Measurements from ENCODE around the gene RBP7. TPM values are rescaled to one million over a fixed set of nuclear protein-coding genes. Genes with fewer than 3 reads are reported as not detected.

RBP7 gene
- total RNA-seq, 2 experiments from 2014 or later, result not detected

DNA sequence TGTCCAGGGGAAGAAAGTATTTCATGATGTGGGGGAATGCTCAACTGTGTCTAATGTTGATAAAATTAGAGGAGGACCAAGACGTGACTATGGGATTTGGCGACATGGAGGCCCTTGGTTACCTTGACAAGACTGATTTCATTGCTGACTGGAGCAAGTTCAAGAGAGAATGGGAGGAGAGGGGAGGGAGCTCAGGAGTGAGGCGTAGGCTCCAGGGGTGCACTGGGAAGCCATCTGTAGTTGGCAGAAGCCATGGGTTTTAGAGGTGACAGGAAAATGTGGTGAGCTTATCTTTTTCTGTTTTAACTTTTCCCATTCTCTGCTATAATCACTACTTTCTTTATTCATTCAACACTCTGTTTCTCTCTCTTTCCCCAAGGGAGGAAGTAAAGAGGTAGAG is 51.6 kb downstream of the RBP7 start:
- POLR2A ChIA-PET, result interaction anchor here (0.6 to 1.0 kb wide), 2 partner anchors 10 to 15 kb away, joined by 3 read pairs; no protein-coding TSS in a partner anchor
- Mint-ChIP-seq H3K9me3 (no peaks in the 10 kb centered on the region), H3K4me1 (ENCODE audit: low read depth) (peaks cover 27% of the 10 kb centered on the region), H3K27ac (no peak overlapping the region), H3K27me3 (no peaks in the 10 kb centered on the region), H3K4me3 (no peak overlapping the region), H3K36me3 (ENCODE audit: low read depth) (peaks cover 10% of the 10 kb centered on the region)
- TF ChIP-seq, protein P1, sequence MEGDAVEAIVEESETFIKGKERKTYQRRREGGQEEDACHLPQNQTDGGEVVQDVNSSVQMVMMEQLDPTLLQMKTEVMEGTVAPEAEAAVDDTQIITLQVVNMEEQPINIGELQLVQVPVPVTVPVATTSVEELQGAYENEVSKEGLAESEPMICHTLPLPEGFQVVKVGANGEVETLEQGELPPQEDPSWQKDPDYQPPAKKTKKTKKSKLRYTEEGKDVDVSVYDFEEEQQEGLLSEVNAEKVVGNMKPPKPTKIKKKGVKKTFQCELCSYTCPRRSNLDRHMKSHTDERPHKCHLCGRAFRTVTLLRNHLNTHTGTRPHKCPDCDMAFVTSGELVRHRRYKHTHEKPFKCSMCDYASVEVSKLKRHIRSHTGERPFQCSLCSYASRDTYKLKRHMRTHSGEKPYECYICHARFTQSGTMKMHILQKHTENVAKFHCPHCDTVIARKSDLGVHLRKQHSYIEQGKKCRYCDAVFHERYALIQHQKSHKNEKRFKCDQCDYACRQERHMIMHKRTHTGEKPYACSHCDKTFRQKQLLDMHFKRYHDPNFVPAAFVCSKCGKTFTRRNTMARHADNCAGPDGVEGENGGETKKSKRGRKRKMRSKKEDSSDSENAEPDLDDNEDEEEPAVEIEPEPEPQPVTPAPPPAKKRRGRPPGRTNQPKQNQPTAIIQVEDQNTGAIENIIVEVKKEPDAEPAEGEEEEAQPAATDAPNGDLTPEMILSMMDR (IDR thresholded peaks at IDR 0.05), result no peak
- no peak for ATAC-seq
- CTCF ChIA-PET, result interaction anchor here (1.0 kb wide), 1 partner anchor 15 kb away, joined by 4 read pairs; no protein-coding TSS in a partner anchor
- DNase-seq, result no peak
- intact Hi-C loops (cut with micrococcal nuclease), result no loop called here

DNA sequence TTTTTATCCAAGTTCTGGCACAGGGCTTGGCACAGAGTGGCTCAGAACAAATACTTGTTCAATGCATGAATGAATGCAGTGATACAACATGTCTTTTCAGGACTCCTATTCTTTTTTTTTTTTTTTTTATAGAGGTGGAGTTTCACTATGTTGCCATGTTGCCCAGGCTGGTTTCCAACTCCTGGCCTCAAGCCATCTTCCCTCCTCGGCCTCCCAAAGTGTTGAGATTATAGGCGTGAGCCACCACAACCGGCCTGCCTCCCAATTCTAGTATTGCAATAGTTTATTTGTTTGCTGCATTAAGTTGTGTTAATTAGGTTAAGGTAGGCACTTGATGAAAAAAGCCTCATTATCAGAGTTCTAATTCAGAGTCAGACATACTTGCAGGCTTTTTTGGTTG is 53.6 kb downstream of the RBP7 start:
- no peak for DNase-seq
- intact Hi-C loops (cut with micrococcal nuclease), result no loop called here
- Mint-ChIP-seq H3K4me1 (ENCODE audit: low read depth) (peaks cover 15% of the 10 kb centered on the region), H3K27me3 (no peaks in the 10 kb centered on the region), H3K9me3 (no peaks in the 10 kb centered on the region), H3K36me3 (ENCODE audit: low read depth) (peaks cover 10% of the 10 kb centered on the region), H3K4me3 (no peak overlapping the region), H3K27ac (no peak overlapping the region)
- TF ChIP-seq, protein P1 (IDR thresholded peaks at IDR 0.05), result no peak
- no peak for ATAC-seq
- POLR2A ChIA-PET, result no interaction called here
- CTCF ChIA-PET, result no interaction called here

DNA sequence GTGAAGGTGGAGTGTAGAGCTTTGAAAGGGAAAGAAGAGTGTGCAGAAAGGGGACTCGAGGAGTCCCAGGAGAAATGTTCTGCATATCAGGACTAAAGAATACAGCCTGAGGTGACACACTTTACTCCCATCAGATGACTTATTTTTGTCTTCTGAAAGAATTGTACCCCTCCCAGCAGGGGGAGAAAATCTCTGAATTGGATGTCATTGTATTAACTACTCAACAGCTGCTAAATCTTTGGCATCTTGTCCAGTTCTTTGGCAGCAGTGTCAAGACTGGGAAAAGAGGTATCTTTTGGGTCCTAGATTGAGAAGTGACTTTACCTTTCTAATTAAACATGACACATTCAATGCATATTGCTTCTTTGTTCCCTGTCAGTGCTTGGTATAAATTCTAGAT is 54.6 kb downstream of the RBP7 start:
- DNase-seq (no peak), ATAC-seq (no peak)
- TF ChIP-seq, protein P1 (IDR thresholded peaks at IDR 0.05), result no peak
- Mint-ChIP-seq H3K9me3 (no peaks in the 10 kb centered on the region), H3K4me1 (ENCODE audit: low read depth) (peaks cover 15% of the 10 kb centered on the region), H3K27me3 (no peaks in the 10 kb centered on the region), H3K36me3 (ENCODE audit: low read depth) (peaks cover 10% of the 10 kb centered on the region), H3K4me3 (no peak overlapping the region), H3K27ac (no peak overlapping the region)
- CTCF ChIA-PET, result no interaction called here
- intact Hi-C loops (cut with micrococcal nuclease), result no loop called here
- POLR2A ChIA-PET, result no interaction called here

DNA sequence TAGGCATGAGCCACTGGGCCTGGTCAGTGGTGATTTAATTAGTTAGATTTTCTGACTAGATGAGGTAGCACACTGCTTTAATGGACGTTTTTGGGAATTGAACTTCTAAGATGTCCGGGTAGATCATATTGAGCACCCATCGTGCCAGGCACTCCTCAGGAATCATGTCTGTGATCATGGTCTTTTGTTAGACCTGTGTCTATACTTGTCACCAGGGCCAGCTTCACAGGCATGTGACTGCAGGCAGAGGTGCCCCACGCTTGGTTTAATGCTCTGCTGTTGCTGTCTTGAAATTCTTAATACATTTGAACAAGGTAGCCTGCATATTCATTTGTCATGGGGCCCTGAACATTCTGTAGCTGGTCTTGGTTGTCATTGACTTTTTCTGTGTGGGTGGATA is 55.3 kb downstream of the RBP7 start:
- Mint-ChIP-seq H3K4me1 (ENCODE audit: low read depth) (peaks cover 9% of the 10 kb centered on the region), H3K4me3 (no peak overlapping the region), H3K27ac (no peak overlapping the region), H3K27me3 (no peaks in the 10 kb centered on the region), H3K36me3 (ENCODE audit: low read depth) (peaks cover 10% of the 10 kb centered on the region), H3K9me3 (no peaks in the 10 kb centered on the region)
- ChIA-PET POLR2A (no interaction called here), CTCF (no interaction called here)
- no peak for ATAC-seq
- intact Hi-C loops (cut with micrococcal nuclease), result no loop called here
- no peak for DNase-seq
- TF ChIP-seq, protein P1 (IDR thresholded peaks at IDR 0.05), result no peak

DNA sequence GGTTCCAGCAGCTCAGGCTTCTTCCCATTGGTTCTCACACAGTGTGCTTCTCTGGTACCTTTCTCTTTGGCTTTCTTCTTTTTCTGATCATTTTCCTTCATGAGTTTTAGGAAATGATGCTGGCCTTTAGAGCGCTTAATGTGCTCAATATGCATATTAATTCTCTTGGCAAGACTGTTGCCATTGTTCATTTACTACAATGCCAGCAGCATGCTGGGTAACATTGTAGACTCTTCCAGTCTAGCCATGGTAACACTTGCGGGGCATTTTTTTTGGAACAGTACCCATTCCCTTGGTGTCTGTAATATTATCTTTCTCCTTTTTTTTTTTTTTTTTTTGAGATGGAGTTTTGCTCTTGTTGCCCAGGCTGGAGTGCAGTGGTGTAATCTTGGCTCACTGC is 57.4 kb downstream of the RBP7 start:
- H3K9me3 Mint-ChIP-seq, result no peaks in the 10 kb centered on the region
- TF ChIP-seq, protein P1 (IDR thresholded peaks at IDR 0.05), result no peak
- intact Hi-C loops (cut with micrococcal nuclease), result no loop called here
- no peak overlapping the region for H3K4me3 Mint-ChIP-seq
- ChIA-PET CTCF (interaction anchor here (0.7 kb wide), 1 partner anchor 98 kb away, joined by 3 read pairs; no protein-coding TSS in a partner anchor), POLR2A (no interaction called here)
- H3K4me1 Mint-ChIP-seq (ENCODE audit: low read depth), result peaks cover 4% of the 10 kb centered on the region
- H3K27ac Mint-ChIP-seq, result no peak overlapping the region
- H3K27me3 Mint-ChIP-seq, result no peaks in the 10 kb centered on the region
- peaks cover 12% of the 10 kb centered on the region for H3K36me3 Mint-ChIP-seq (ENCODE audit: low read depth)
- DNase-seq (no peak), ATAC-seq (no peak)
